Subcutaneous abdominal adipose tissue (tissue), 5 donors: ENCODE results near the gene FNTB.

Experiments
- H3K27ac ChIP-seq: one replicate; pipeline ENCODE4 v1.7.0; 2013; ENCODE audit warnings: low read depth, mild to moderate bottlenecking, inconsistent platforms, low read length, moderate library complexity
- H3K27me3 ChIP-seq, 5 donors: one replicate each; pipeline ENCODE4 v1.7.0; 2013; ENCODE audit warnings: low read length in 5 of 5, inconsistent platforms in 1 of 5; ENCODE audit not compliant: control insufficient read depth in 5 of 5, insufficient read depth in 4 of 5
- H3K36me3 ChIP-seq, 5 donors: one replicate each; pipeline ENCODE4 v1.7.0; 2013; ENCODE audit warnings: low read length in 5 of 5; ENCODE audit not compliant: control insufficient read depth in 5 of 5, insufficient read depth in 5 of 5
- H3K4me1 ChIP-seq, 5 donors: one replicate each; pipeline ENCODE4 v1.7.0; 2013; ENCODE audit warnings: low read length in 5 of 5, mild to moderate bottlenecking in 3 of 5, moderate library complexity in 1 of 5; ENCODE audit not compliant: control insufficient read depth in 5 of 5, insufficient read depth in 5 of 5
- H3K4me3 ChIP-seq, 5 donors: one replicate each; pipeline ENCODE4 v1.7.0; 2013; ENCODE audit warnings: low read length in 5 of 5, low read depth in 1 of 5
- H3K9ac ChIP-seq, 5 donors: one replicate each; pipeline ENCODE4 v1.7.0; 2013; ENCODE audit warnings: low read length in 5 of 5, mild to moderate bottlenecking in 4 of 5, moderate library complexity in 3 of 5
- H3K9me3 ChIP-seq, 5 donors: one replicate each; pipeline ENCODE4 v1.7.0; 2013; ENCODE audit warnings: low read length in 5 of 5; ENCODE audit not compliant: control insufficient read depth in 5 of 5
- donor health status: healthy.
- donor health status: healthy.
- donor health status: healthy.
- donor health status: healthy.
- donor health status: healthy.

The FNTB gene

DNA sequence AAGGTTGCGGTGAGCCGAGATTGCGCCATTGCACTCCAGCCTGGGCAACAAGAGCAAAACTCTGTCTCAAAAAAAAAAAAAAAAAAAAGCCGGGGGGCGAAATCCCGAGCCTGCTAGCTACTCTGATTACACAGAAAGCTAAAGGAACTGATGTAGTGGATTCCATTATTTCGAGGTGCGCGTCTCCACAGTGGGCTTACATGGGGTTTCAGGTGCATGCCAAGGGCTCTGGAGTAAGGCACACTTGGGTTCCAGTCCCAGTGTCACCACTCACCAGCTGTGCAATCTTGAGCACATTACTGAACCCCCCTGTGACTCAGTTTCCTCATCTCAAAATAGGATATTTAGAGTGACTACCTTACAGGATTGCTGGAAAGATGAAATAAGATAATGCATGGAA lies 12.9 kb upstream of the FNTB start:
- H3K9ac ChIP-seq = no peak overlapping the region
- H3K9me3 ChIP-seq = no peaks in the 10 kb centered on the region
- no peak overlapping the region for H3K4me3 ChIP-seq
- H3K27ac ChIP-seq = no peak overlapping the region
- peaks cover 0 to 6% (median 5%) of the 10 kb centered on the region in 5 donors for H3K27me3 ChIP-seq
- no peaks in the 10 kb centered on the region for H3K36me3 ChIP-seq
- peaks cover 0 to 15% (median 12%) of the 10 kb centered on the region in 5 donors for H3K4me1 ChIP-seq

DNA sequence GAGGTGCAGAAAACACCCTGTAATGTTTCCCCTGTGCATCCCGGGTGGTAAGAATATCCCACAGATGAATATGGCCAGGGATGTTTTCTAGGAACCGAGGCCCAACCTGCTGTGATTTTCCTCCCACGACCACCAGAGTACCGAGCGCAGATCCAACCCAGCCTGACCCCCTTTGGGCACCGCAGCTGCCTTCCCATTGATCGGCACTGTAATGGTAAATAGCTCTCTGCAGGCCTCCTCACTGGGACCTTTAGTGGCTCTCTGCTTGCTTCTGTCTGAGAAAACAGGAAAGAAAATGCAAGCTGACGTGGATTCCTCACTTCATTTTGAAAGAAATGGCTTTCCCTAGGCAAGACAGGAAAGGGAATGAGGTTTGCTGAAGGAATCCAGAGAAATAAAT lies 12.1 kb upstream of the FNTB start:
- no peak overlapping the region for H3K4me3 ChIP-seq
- H3K4me1 ChIP-seq = peaks cover 0 to 15% (median 12%) of the 10 kb centered on the region in 5 donors
- H3K9ac ChIP-seq = no peak overlapping the region
- peaks cover 0 to 6% (median 5%) of the 10 kb centered on the region in 5 donors for H3K27me3 ChIP-seq
- no peak overlapping the region for H3K27ac ChIP-seq
- H3K9me3 ChIP-seq = no peaks in the 10 kb centered on the region
- H3K36me3 ChIP-seq = no peaks in the 10 kb centered on the region

DNA sequence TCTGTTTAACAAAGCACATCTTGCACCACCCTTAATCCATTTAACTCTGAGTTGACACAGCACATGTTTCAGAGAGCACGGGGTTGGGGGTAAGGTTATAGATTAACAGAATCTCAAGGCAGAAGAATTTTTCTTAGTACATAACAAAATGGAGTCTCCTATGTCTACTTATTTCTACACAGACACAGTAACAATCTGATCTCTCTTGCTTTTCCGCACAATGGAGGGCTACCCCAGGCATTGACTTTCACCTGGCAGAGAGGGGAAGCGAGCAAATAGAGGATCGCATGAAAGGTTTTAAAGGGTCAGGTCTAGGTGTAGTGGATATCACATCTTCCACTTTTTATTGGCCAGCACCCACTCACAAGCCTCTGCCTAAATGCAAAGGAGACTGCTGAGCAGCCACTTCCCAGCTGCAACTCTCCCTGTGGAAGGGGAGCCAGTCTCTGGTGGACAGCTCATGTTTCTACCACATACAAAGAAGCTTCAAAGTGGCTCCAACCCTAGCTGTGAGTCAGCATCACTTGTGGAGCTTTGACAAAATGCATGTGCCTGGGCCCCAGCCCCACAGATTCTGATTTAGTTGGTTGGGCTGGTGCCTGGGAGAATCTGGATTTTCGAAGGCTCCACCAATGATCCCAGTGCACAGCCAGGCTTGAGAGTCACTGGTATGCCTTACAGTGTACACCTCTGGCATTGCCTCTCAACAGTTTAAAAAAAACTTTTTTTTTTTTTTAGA lies 7.2 kb upstream of the FNTB start:
- no peak overlapping the region for H3K27ac ChIP-seq
- H3K36me3 ChIP-seq = no peaks in the 10 kb centered on the region
- H3K4me1 ChIP-seq = peaks cover 0 to 4% (median 3%) of the 10 kb centered on the region in 5 donors
- no peak overlapping the region for H3K4me3 ChIP-seq
- no peaks in the 10 kb centered on the region for H3K9me3 ChIP-seq
- H3K27me3 ChIP-seq = no peaks in the 10 kb centered on the region
- H3K9ac ChIP-seq = no peak overlapping the region

DNA sequence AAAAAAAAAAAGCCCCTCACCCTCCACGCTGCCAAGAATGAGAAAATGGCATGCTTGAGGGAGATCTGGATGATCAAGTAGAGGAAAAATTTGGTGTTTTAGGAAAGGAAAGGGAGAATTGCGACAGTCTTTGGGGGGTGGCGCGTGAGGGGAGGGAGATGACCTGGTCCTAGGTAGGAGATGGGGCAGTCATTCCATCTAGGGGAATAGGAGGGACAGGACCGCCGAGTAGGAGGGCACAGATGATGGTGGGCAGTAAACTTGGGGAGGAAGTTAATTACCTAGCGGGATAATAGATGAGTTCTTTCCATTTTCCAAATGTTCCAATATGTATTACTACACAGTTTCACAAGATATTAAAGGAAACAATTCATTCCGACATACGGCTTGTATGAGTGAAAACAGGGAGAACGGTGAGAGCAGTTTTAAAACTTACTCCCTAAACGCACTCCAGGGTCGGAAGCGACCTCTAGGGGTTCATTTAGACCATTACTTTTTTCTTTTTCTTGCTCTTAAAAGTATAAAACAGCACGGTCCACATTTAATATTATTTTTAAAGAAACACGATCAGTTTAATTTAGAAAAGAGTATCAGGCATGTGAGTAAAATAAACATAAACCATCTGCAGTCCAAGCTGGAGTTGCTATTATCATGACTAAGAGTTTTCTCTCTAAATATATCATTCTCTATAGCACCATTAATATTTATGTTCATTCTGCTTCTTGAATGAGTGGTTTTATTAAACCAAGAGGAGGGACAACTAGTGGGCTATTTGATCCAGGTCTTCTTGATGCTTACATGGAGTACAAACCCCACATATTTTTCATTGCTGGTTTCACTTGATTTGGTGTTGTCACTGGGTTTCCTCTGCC lies 3.0 kb upstream of the FNTB start:
- Histone ChIP-seq H3K27ac (no peak overlapping the region), H3K9me3 (no peaks in the 10 kb centered on the region), H3K27me3 (no peaks in the 10 kb centered on the region), H3K4me1 (peaks cover 3 to 23% (median 21%) of the 10 kb centered on the region in 5 donors), H3K4me3 (no peak overlapping the region), H3K9ac (peak overlapping the region in 2 of 5 donors; percentile 4 to 54), H3K36me3 (no peaks in the 10 kb centered on the region)

DNA sequence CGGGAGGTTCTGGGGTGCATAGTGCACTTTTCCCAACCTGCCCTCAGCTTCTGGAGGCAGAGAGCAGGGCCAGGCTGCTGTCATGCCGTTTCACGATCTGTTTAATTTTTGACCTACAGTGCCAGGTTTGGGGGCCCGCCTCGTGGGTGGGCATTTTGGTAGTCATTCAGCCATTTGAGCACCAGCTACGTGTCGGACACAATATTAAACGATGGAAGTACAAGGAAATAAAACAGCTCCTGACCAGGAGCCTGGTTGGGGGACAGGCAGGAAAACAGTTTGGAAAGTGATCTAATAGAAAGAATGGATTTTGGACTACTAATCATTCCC lies 708 bp downstream of the FNTB start:
- H3K27ac ChIP-seq = peak overlapping the region; percentile 89
- peak overlapping the region; percentile 87 to 98 (median 94) for H3K4me3 ChIP-seq
- H3K4me1 ChIP-seq = peaks cover 3 to 30% (median 23%) of the 10 kb centered on the region in 5 donors
- peak overlapping the region; percentile 92 to 99 (median 94) for H3K9ac ChIP-seq
- no peaks in the 10 kb centered on the region for H3K27me3 ChIP-seq
- H3K9me3 ChIP-seq = no peaks in the 10 kb centered on the region
- no peaks in the 10 kb centered on the region for H3K36me3 ChIP-seq

DNA sequence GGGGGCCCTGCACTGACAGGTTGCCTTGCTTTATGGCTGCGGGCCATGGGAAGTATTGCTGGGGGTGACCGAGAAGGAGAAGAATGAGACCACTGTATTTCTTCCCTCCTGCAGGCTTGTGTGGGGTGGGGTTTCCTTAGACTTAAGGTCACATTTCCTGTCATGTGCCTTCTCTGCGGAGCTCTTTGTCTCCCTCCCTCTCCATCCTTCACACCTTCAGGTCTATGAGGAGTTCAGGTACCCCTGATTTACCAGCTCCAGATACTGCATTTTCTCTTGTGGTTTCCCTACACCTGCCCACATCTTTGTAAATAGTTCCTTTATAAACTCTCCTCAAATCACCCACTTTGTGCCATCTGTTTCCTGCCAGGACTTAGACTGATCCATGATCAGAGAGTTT lies 3.6 kb downstream of the FNTB start:
- peaks cover 3 to 26% (median 23%) of the 10 kb centered on the region in 5 donors for H3K4me1 ChIP-seq
- no peak overlapping the region for H3K27ac ChIP-seq
- no peaks in the 10 kb centered on the region for H3K9me3 ChIP-seq
- H3K4me3 ChIP-seq = no peak overlapping the region
- H3K36me3 ChIP-seq = no peaks in the 10 kb centered on the region
- no peaks in the 10 kb centered on the region for H3K27me3 ChIP-seq
- H3K9ac ChIP-seq = no peak overlapping the region

DNA sequence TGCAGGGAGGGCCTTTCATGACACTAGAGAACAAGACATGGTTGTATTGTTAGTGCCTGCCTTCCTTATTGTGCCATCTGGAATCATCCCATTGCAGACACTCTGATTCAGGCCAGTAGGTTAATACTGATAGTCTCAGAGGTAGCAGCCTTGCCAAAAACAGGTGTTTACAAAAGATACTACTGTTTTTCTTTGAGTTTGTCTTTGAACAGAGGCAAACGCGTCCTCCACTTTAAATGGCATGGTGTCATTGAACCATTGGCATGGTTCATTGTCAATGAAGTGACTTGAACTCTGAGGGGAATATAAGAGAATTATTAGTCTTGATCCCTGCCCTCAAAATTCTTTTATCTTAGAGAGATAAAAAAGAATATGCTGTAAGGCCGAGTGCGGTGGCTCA lies 4.2 kb downstream of the FNTB start:
- Histone ChIP-seq H3K36me3 (no peaks in the 10 kb centered on the region), H3K9me3 (no peaks in the 10 kb centered on the region), H3K4me1 (peaks cover 3 to 26% (median 23%) of the 10 kb centered on the region in 5 donors)

DNA sequence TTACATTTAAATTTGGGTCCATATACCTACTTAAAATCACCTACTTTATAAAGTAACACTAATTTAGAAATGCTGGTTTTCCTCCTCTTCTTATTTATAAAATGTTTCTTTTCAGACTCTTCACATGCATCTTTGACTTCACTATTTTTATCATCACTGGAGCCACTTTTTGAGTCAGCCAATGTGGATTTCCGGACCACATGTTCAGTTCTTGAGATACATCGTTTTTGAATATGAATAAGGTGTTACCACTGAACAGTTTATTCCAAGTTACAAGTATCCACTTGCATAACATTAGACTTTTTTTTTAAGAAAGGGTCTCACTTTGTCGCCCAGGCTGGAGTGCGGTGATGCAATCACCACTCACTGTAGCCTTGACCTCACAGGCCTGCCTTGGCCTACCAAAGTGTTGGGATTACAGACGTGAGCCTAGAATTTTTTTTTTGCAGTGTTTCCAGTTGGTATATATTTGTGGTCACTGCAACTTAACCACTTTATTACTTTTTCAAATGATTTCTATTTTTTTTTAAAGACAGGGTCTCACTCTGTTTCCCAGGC lies 5.7 kb downstream of the FNTB start:
- no peak overlapping the region for H3K9ac ChIP-seq
- no peaks in the 10 kb centered on the region for H3K36me3 ChIP-seq
- no peak overlapping the region for H3K27ac ChIP-seq
- peaks cover 0 to 17% (median 13%) of the 10 kb centered on the region in 5 donors for H3K4me1 ChIP-seq
- no peaks in the 10 kb centered on the region for H3K9me3 ChIP-seq
- no peaks in the 10 kb centered on the region for H3K27me3 ChIP-seq
- H3K4me3 ChIP-seq = no peak overlapping the region

More for the DNA sequence above, 4.2 kb downstream of the FNTB start:
- no peaks in the 10 kb centered on the region for H3K27me3 ChIP-seq
- H3K27ac ChIP-seq = no peak overlapping the region
- H3K4me3 ChIP-seq = no peak overlapping the region
- no peak overlapping the region for H3K9ac ChIP-seq

DNA sequence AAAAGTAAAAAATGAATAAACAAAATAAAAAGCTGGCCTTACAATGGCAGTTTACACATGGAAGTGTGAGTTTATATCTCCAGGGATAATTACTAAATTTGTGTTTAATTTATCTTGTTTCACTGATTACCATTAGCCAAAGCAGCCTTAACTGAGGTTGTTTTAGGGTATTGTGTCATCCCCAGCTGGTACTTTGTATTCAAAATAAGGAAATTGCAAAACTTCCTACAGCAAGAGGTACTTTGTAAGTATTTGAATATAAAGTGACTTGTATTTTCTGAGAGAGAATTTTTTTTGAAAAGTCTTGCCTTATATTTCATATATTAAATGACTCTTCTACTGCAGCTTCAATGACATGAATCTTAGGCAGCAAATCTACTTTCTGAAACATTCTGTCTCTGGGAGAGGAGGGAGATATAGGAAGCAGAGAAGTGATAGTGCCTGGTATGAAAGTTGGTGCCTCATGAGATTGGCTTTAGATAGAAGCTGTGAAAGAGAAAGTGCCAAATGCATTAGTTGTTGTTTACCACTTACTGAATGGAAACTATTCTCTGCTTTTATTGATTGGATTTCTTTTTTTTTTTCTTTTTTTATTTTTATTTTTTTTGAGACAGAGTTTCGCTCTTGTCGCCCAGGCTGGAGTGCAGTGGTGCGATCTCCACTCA lies 6.7 kb downstream of the FNTB start:
- H3K36me3 ChIP-seq = no peaks in the 10 kb centered on the region
- peak overlapping the region in 1 of 5 donors; percentile 5 for H3K9ac ChIP-seq
- H3K27me3 ChIP-seq = no peaks in the 10 kb centered on the region
- H3K4me3 ChIP-seq = no peak overlapping the region
- no peak overlapping the region for H3K27ac ChIP-seq
- H3K4me1 ChIP-seq = peaks cover 0 to 10% (median 8%) of the 10 kb centered on the region in 5 donors
- H3K9me3 ChIP-seq = no peaks in the 10 kb centered on the region
